ENCODE measurements around the gene MTIF2.
"Not testable (repeated sequence)": the region's sequence is repeated elsewhere in the genome, so short reads cannot be mapped to it uniquely, and the experiment has no call there.

MTIF2 gene

GRCh38 chr2:55268907-55269644 lies at the start of gene MTIF2:
TSS of gene MTIF2 (minus strand) at chr2:55269231. CDS start at chr2:55263858, 5,373 bp downstream.
- peak; percentile 81 for DNase-seq (ENCODE audit: low spot score)

- DNase-seq (ENCODE audit: low spot score) = no peak
These were observed 46.0 kb upstream of the MTIF2 start for GRCh38 chr2:55314985-55315384.

GRCh38 chr2:55311444-55311870 lies 42.4 kb upstream of the MTIF2 start:
- no peak for DNase-seq (ENCODE audit: low spot score)

GRCh38 chr2:55309446-55309845 lies 40.4 kb upstream of the MTIF2 start:
- DNase-seq (ENCODE audit: low spot score) = no peak

- DNase-seq (ENCODE audit: low spot score) = no peak
These were observed 33.2 kb upstream of the MTIF2 start for GRCh38 chr2:55302241-55302640.

GRCh38 chr2:55301277-55301676 lies 32.2 kb upstream of the MTIF2 start:
- no peak for DNase-seq (ENCODE audit: low spot score)

GRCh38 chr2:55296393-55296792 lies 27.4 kb upstream of the MTIF2 start:
- no peak for DNase-seq (ENCODE audit: low spot score)

- no peak for DNase-seq (ENCODE audit: low spot score)
These were observed 14.1 kb upstream of the MTIF2 start for GRCh38 chr2:55283083-55283482.

GRCh38 chr2:55282110-55282917 lies 13.3 kb upstream of the MTIF2 start:
- peak; percentile 86 for DNase-seq (ENCODE audit: low spot score)

GRCh38 chr2:55280851-55281546 lies 12.0 kb upstream of the MTIF2 start:
- not testable (repeated sequence) for DNase-seq (ENCODE audit: low spot score)

- DNase-seq (ENCODE audit: low spot score) = not testable (repeated sequence)
These were observed 10.9 kb upstream of the MTIF2 start for GRCh38 chr2:55279859-55280424.

- DNase-seq (ENCODE audit: low spot score) = not testable (repeated sequence)
These were observed 10.3 kb upstream of the MTIF2 start for GRCh38 chr2:55279214-55279835.

- DNase-seq (ENCODE audit: low spot score) = no peak
These were observed 8.3 kb upstream of the MTIF2 start for GRCh38 chr2:55277310-55277709.

- DNase-seq (ENCODE audit: low spot score) = not testable (repeated sequence)
These were observed 5.3 kb upstream of the MTIF2 start for GRCh38 chr2:55274346-55274745.

- peak; percentile 20 for DNase-seq (ENCODE audit: low spot score)
These were observed 587 bp upstream of the MTIF2 start for GRCh38 chr2:55269645-55269990.

- DNase-seq (ENCODE audit: low spot score) = no peak
These were observed 634 bp downstream of the MTIF2 start for GRCh38 chr2:55268288-55268906.

- not testable (repeated sequence) for DNase-seq (ENCODE audit: low spot score)
These were observed 9.4 kb downstream of the MTIF2 start for GRCh38 chr2:55259586-55259985.

- no peak for DNase-seq (ENCODE audit: low spot score)
These were observed 16.2 kb downstream of the MTIF2 start for GRCh38 chr2:55252832-55253231.

- DNase-seq (ENCODE audit: low spot score) = no peak
These were observed 22.0 kb downstream of the MTIF2 start for GRCh38 chr2:55247025-55247424.

- no peak for DNase-seq (ENCODE audit: low spot score)
These were observed 23.6 kb downstream of the MTIF2 start for GRCh38 chr2:55245411-55245810.

GRCh38 chr2:55242617-55243016 lies 26.4 kb downstream of the MTIF2 start:
- DNase-seq (ENCODE audit: low spot score) = no peak
